ENCODE results near the gene ANKRD27. TPM values are rescaled to one million over a fixed set of nuclear protein-coding genes. Genes with fewer than 3 reads are reported as not detected.

The ANKRD27 gene
- total RNA-seq, 1 donor from 2014 or later, result 15.3 TPM

DNA sequence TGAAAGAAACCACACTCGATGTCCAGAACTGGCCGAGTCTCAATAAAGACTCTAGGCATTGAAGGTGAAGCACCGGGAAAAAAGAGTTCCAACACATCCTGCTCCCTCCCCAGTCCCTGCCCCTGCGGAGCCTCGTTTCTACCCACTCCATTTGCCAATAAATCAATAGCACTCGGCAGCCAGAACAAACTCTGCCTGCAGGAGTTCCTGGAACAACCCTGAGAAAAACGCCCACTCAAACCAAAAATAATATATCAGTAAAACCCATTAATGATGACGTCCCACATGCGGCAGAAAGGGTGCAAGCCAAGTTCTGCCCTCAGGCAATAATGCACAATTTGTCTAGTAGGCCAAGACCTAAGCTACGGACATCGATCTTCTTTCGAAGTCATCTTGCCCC, 53.0 kb downstream of the ANKRD27 start:
- peaks cover 11% of the 10 kb centered on the region for H3K36me3 Mint-ChIP-seq (ENCODE audit: unreplicated experiment)
- no peaks in the 10 kb centered on the region for H3K9me3 Mint-ChIP-seq (ENCODE audit: unreplicated experiment)
- H3K27ac Mint-ChIP-seq (ENCODE audit: unreplicated experiment), result peak overlapping the region; percentile 73

DNA sequence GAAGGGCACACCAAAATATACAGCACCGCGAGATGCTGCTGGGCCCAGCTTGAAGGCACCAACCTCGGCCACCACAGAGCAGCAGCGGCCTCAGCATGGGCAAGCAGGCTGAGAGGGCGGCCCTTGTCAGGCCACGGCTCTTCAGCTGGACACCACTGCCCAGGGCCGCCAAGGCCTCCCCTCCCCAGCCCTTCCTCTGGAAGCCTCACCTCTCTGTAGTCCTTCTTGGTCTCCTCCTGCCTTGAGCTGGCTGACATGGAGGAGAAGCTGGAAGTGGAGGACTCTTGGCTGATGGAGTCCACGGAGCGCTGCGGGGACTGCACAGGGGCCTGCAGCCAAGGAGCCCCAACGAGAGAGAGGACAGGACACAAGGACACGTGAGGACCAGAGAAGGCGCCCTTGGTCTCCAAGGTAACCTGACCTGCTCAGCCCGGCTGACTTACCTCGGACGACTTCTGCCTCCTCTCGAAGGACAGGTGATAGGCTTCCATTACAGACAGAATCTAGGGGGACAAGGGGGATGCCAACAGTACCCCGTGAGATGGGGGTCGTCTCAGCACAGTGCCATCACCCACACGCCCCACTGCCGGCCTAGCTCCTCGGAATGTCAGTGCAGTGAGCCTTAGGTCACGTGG, 55.8 kb downstream of the ANKRD27 start:
- Mint-ChIP-seq H3K4me3 (ENCODE audit: unreplicated experiment) (no peak overlapping the region), H3K27me3 (ENCODE audit: unreplicated experiment) (peaks cover 1% of the 10 kb centered on the region), H3K4me1 (ENCODE audit: low read depth, unreplicated experiment) (peaks cover 2% of the 10 kb centered on the region), H3K27ac (ENCODE audit: unreplicated experiment) (no peak overlapping the region), H3K36me3 (ENCODE audit: unreplicated experiment) (peaks cover 11% of the 10 kb centered on the region), H3K9me3 (ENCODE audit: unreplicated experiment) (no peaks in the 10 kb centered on the region)
- no peak for DNase-seq
- TF ChIP-seq, protein P1, sequence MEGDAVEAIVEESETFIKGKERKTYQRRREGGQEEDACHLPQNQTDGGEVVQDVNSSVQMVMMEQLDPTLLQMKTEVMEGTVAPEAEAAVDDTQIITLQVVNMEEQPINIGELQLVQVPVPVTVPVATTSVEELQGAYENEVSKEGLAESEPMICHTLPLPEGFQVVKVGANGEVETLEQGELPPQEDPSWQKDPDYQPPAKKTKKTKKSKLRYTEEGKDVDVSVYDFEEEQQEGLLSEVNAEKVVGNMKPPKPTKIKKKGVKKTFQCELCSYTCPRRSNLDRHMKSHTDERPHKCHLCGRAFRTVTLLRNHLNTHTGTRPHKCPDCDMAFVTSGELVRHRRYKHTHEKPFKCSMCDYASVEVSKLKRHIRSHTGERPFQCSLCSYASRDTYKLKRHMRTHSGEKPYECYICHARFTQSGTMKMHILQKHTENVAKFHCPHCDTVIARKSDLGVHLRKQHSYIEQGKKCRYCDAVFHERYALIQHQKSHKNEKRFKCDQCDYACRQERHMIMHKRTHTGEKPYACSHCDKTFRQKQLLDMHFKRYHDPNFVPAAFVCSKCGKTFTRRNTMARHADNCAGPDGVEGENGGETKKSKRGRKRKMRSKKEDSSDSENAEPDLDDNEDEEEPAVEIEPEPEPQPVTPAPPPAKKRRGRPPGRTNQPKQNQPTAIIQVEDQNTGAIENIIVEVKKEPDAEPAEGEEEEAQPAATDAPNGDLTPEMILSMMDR (IDR thresholded peaks at IDR 0.05; ENCODE audit: partially characterized antibody, unreplicated experiment), result no peak

More for the DNA sequence above, 53.0 kb downstream of the ANKRD27 start:
- Mint-ChIP-seq H3K4me3 (ENCODE audit: unreplicated experiment) (no peak overlapping the region), H3K4me1 (ENCODE audit: low read depth, unreplicated experiment) (peaks cover 2% of the 10 kb centered on the region), H3K27me3 (ENCODE audit: unreplicated experiment) (peaks cover 1% of the 10 kb centered on the region)
- no peak for DNase-seq
- TF ChIP-seq, protein P1 (IDR thresholded peaks at IDR 0.05; ENCODE audit: partially characterized antibody, unreplicated experiment), result no peak

DNA sequence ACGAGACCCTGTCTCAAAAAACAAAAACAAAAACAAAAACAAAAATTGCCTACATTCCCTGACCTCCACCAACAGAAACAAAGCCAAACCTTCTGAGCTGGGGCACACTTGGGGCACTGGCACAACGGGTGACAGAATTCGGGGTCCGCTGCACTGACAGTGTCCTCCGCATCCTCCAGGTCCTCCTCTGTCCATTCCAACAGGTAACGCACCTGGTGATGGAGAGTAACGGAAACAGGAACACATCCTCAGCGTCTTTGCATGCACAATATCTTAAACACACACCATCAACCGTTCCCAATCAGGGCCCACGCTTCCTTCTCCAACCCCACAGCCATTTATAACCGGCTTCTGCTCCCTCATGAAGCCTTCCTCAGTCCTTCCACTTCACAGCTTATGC, 59.4 kb downstream of the ANKRD27 start:
- Mint-ChIP-seq H3K27ac (ENCODE audit: unreplicated experiment) (no peak overlapping the region), H3K27me3 (ENCODE audit: unreplicated experiment) (peaks cover 2% of the 10 kb centered on the region), H3K4me3 (ENCODE audit: unreplicated experiment) (no peak overlapping the region), H3K36me3 (ENCODE audit: unreplicated experiment) (peaks cover 15% of the 10 kb centered on the region), H3K9me3 (ENCODE audit: unreplicated experiment) (peaks cover 2% of the 10 kb centered on the region), H3K4me1 (ENCODE audit: low read depth, unreplicated experiment) (peaks cover 2% of the 10 kb centered on the region)
- TF ChIP-seq, protein P1 (IDR thresholded peaks at IDR 0.05; ENCODE audit: partially characterized antibody, unreplicated experiment), result no peak
- no peak for DNase-seq

DNA sequence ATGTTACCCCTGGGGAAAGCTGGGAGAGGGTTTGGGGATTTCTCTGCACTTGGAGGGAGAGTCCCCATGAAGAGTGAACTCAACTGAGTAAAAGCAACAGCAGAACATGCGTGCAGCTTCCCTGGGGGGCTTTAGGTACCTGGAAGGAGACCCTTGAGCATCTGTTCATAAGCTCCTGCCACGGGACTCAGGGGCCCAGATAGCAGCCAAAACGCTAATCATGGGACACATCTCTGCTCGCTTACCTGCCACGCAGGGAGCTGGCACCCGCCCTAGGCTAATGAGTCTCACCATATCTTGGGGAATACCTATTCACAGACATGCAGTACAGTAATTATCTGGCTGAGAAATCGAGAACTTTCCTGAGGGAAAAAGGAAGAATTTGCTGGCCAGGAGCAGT, 60.1 kb downstream of the ANKRD27 start:
- Mint-ChIP-seq H3K36me3 (ENCODE audit: unreplicated experiment) (peaks cover 15% of the 10 kb centered on the region), H3K4me1 (ENCODE audit: low read depth, unreplicated experiment) (peaks cover 2% of the 10 kb centered on the region), H3K9me3 (ENCODE audit: unreplicated experiment) (peaks cover 2% of the 10 kb centered on the region)

DNA sequence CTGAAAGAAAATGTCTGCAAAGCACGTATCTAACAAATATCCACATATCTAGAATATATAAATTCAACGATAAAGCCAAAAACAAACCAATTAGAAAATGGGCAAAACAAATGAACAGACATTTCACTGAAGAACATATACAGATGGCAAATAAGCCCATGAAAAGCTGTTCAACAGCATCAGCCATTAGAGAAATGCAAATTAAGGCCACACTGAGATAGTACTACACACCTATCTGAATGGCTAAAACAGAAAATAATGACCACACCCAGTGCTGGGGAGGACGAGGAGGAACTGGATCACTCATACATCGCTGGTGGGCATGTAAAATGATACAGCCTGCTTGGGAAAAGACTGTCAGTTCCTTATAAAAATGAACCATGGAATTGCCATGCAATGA, 62.0 kb downstream of the ANKRD27 start:
- H3K9me3 Mint-ChIP-seq (ENCODE audit: unreplicated experiment), result peaks cover 2% of the 10 kb centered on the region
- no peak overlapping the region for H3K27ac Mint-ChIP-seq (ENCODE audit: unreplicated experiment)
- no peak for DNase-seq
- no peak overlapping the region for H3K4me3 Mint-ChIP-seq (ENCODE audit: unreplicated experiment)
- TF ChIP-seq, protein P1 (IDR thresholded peaks at IDR 0.05; ENCODE audit: partially characterized antibody, unreplicated experiment), result no peak
- H3K27me3 Mint-ChIP-seq (ENCODE audit: unreplicated experiment), result peaks cover 2% of the 10 kb centered on the region
- H3K36me3 Mint-ChIP-seq (ENCODE audit: unreplicated experiment), result peaks cover 15% of the 10 kb centered on the region
- peaks cover 2% of the 10 kb centered on the region for H3K4me1 Mint-ChIP-seq (ENCODE audit: low read depth, unreplicated experiment)

More for the DNA sequence above, 60.1 kb downstream of the ANKRD27 start:
- Mint-ChIP-seq H3K27me3 (ENCODE audit: unreplicated experiment) (peaks cover 2% of the 10 kb centered on the region), H3K4me3 (ENCODE audit: unreplicated experiment) (no peak overlapping the region), H3K27ac (ENCODE audit: unreplicated experiment) (no peak overlapping the region)
- TF ChIP-seq, protein P1 (IDR thresholded peaks at IDR 0.05; ENCODE audit: partially characterized antibody, unreplicated experiment), result no peak
- DNase-seq, result no peak

Data from glutamatergic neuron (in vitro differentiated cells).